GM12892 (cell line): Measurements from ENCODE around the gene C1orf122.

Experiments used
- POLR2A ChIP-seq: IDR thresholded peaks from 2 replicates; pipeline ENCODE4 v1.6.1; 2011; ENCODE audit warnings: low read depth, low read length, control low read depth
- POLR2AphosphoS5 ChIP-seq: IDR thresholded peaks from 2 replicates; pipeline ENCODE4 v1.6.1; 2011; ENCODE audit warnings: low read depth, low read length, control low read depth

- TF ChIP-seq POLR2AphosphoS5 (no peak), POLR2A (no peak)
Measured at GRCh38 chr1:37845786-37846185, 38.2 kb downstream of the C1orf122 start.
